ENCODE results near the gene PODXL2.
"Not testable (repeated sequence)": the region's sequence is repeated elsewhere in the genome, so short reads cannot be mapped to it uniquely, and the experiment has no call there.

PODXL2 gene

DNA sequence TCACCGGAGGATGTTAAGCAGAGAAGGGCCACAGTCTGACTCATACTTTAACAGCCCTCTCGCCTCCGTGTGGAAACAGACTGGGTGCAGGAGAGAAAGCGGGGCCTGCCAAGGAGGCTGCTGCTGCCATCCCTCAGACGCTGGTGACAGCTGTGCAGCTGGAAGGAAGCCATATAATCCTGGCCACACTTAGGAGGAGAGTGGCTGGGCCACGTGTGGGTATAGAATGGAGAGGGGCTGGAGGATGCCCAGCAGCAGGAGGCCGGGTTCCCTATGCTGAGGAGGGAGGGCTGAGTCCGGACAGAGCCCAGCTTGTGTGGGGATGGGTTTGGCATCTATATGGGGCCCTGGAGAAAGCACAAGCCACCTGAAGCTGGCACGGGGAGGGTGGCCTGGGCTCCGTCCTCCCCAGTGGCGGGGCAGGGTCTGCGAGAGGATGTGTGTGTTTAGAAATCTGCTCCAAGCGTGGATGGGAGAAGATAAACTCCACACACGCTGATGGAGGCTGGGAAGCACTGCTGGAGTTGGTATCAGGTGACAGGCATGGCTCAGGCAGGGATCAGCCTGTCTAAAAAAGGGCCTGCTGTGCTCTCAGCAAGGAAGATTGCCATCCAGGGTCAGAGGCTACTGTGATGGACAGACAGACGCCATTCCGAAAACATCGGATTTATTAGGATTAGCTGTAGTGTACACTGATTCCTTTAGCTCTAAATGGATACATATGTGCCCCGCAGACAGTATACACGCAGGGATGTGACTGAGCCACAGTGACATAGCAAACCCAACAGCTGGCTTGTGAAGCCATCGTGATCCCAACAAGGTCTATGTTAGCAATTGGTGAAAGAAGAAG, 59.7 kb downstream of the PODXL2 start:
- DNase-seq (ENCODE audit: low read depth, low spot score) = peak; percentile 53

DNA sequence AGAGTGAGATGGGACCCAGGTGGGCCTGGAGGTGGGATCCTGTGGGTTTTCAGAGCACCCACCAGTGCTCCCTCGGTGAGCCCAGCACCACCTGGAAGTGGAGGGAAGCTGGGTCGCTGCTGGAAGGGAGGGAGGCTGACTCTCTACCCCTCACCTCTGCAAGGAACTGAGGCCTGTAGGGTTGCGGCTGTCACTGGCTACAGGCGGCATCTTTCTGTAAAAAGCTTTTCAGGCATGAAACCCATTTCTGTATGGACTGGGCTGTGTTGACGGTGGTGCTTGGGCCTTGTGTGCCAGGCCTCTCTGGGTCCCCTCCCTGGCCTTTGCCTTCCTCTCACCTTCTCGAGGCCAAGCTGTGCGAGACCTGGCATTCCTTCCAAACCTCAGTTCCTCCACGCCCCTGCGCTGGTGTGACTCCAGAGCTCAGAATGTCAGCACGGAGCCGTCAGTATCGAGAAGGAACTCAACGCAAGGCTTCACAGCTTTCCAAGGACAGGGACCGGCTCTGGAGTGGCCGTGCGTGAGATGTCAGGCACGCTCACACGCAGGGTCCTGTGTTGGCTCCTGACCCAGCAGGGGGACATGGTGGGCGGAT, 60.4 kb downstream of the PODXL2 start:
- no peak for DNase-seq (ENCODE audit: low read depth, low spot score)

DNA sequence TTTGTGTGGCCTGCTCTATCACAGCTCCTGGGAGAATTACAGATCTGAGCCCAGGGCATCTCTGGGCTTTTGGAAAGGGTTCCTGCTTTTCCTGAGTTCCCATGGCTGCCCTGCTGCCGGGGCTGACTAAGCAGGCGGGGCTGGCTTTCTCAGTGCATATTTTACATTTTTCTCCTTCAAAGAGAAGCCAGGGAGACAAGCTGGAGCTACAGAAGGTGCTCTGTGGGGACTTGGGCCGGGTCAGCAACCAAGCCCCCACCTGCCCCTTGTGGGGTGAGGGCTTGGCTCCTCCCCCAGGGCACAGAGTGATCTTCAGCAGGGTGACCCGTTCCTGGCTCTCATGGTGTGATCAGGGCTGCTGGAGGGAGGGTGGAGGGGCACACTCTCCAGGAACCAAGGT, 61.1 kb downstream of the PODXL2 start:
- DNase-seq (ENCODE audit: low read depth, low spot score) = peak; percentile 91

DNA sequence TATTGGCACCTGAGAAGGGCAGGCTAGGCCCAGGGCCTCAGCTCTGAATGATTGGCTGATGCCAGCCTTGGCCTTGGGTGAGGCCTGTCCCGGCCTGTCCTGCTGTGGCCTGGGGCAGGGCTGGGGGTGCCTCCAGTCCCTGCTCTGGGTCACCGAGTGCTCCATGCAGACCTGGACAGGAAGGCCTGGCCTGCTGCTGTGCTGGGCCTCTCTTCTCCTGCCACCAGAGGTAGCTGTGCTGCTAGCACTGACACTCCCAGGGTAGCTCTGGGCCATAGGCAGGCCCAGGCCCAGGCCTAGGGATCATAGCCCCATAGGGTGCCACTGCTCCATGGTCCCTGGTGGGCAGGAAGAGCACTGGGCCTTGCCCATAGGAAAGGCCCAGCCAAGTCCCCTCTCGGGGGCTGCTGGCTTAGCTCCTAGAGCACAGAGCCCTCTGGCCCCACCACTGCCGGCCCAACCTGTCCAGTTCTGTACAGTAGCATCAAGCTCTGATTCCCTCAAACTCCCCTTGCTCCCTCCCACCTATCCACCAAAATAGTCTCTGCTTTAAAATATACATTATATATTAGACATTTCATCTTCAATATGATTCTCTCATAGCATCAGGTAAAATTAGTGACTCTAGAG, 62.0 kb downstream of the PODXL2 start:
- DNase-seq (ENCODE audit: low read depth, low spot score) = peak; percentile 80

DNA sequence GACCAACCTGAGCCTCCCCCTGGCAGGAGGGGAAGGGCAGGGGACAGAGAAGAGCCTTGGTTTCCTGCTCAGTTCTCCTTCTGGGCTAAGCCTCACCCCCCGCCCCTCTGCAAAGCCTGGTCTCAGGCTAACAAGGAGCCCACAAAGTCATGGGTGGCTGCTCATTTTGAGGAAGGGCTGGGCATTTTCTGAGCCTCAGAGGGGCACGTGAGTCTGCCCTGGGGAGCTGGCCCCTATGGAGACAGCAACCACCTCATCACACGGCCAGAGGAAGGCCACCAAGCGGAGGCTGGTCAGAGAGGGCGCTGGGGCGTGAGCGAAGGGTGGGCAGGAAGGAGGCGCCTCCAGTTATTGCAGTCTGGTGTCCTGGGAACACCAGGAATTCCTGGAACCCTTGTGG, 62.5 kb downstream of the PODXL2 start:
- no peak for DNase-seq (ENCODE audit: low read depth, low spot score)

DNA sequence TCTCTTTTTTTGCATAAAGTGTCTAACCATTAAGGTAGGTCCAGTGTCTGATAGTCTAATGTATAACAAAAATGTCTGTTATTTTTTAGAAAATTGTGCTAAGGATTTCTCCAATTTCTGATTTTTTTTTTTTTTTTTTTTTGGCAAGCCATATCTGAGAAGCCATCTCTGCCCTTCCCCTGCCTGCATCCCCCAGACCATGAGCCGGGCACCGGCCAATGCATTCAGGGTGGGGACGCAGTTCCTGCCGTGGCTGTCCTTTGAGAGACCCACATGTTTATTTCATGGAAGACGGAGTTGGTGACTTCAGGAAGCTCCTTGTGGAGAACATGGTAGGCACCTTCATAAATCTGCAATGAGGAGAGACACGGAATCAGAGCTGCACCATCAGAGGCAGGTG, 63.0 kb downstream of the PODXL2 start:
- DNase-seq (ENCODE audit: low read depth, low spot score) = no peak

DNA sequence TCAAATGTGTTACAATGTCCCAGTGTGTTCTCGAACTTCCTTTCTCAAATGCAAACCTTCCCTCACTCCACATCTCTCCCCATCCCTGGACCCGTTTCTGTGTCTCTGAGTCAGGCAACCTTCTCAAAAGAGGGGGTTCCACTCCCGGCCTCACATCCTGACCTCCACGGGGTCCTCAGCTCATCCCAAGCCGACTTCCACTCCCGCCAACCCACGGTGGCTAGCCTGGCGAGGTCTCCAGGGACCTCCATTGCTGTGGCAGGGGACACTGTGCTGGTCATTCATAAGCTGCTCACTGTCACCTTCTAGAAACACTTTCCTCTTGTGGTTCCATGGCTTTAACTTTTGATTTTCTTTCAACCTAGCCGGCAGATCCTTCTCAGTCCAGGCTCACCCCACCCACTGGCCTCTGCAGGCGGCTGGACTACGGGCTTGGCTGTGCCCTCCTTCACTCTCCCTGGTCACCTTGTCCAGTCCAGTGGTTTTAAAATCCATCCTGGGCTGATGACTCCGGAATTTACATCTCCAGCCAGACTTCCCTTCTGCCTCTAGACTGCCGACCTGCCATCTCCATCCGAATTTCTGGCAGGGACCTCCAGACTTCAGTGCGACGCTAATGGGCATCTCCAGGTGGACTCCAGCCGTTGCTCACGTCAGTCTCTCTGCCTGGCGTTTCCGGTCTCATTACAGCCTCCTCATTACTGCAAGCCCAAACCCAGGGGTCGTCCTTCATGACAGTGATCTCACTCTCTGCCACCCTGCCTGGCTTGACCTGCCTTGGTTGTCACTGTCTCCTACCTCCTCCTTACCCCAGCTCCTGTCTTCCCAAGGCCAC, 63.7 kb downstream of the PODXL2 start:
- no peak for DNase-seq (ENCODE audit: low read depth, low spot score)

DNA sequence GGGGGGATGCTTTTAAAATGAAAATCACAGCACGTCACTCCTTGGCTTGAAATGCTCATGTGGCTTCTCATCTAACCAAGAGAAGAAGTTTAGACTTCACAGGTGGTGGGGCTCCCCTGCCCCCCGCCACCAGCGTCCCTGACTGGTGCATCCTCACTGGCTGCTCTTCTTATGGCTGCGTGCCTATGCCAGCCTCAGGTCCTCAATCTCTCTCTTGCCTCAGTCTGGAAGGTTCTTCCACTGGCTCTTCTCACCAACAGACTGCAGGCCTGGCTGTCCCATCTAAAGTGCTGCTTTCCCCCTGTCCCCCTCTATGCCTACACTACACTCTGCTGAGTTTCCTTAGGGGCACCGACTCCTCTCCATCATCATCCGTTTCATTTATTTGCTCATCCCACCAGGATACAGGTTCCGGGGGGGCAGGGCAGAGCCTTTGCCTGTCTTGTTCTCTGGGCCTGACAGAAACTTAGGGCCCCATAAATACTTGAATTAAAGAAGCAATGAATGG, 64.4 kb downstream of the PODXL2 start:
- DNase-seq (ENCODE audit: low read depth, low spot score) = no peak

DNA sequence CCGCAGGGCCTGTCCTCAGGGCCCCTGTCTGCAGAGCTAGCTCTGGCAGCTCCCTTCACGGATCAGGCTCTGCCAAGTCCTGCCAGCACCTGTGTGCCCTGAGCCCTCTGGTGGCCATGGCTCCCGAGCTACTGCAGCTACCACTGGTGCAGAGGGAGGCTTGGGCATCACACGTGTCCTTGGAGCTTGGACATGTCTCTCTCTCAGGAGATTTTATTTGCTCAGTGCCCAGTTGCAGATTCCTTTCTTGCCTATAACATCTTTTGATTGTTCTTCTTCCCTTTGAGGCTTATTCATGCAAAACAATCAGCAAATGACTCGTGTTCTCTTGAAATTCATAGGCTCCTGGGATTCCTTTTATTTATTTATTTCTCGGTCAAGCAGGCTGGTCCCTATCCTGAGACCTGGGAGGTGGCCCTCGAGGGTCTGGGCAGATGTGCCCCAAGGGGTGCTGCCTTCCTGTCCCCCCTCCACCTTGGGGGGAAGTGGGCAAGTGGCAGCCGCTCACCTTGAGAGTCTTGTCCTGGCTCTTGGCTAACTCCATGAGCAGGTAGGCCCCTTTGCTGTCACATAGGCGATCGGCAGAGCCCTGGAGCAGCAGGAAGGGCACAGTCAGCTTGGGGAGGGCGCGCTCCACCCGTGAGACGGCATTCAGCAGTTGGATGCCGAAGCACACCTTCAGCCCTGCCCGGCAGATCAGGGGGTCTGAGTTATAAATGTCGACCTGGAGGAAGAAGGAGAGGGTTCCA, 65.7 kb downstream of the PODXL2 start:
- peak; percentile 75 for DNase-seq (ENCODE audit: low read depth, low spot score)

DNA sequence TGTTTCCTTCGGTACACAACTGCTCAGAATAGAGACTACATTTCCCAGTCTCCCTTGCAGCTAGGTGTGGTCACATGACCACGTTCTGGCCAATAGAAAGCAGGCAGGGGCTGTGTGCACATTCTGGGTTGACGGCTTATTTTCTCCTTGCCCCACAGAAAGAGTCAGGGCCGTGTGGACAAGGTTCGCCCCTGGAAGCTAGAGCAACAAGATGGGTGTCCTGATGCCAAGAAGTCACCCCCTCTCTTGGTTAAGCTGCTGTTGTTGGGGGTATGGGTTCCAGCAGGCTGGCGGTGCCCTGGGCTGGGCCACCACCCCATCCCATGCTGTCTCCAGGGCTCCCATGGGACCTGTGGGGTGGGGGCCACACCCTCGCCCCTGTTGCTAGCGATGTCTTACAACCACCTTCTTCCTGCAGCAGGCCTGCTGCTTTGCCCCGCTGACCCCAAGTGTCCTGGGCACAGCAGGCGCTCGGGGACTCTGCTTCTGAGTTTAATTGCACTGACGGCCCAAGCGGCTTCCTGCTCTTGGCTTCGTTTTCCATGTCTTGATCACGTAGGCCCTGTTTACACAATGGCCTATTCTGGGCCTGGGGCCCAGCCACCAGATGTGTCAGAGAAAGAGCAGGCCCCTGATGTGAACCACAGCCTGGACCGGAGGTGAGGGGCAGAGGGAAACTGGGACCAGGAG, 68.7 kb downstream of the PODXL2 start:
- DNase-seq (ENCODE audit: low read depth, low spot score) = peak; percentile 84

DNA sequence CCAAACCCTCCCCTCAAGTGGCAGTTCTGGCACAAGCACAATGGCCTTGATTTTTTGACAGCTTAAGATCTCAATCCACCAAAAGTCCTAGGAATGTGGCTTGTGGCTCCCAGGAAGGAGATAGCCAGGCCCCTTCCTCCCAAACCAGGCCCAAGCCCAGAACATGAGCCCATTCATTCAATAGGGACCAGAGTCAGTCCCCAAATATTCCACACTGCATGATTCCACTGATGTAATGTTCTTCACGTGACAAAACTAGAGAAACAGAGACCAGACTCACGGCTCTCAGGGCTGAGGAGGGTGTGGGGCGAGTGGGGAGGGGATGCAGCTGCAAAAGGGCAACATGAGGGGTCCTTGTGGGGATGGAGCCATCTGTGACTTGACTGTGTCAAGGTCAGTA, 69.3 kb downstream of the PODXL2 start:
- no peak for DNase-seq (ENCODE audit: low read depth, low spot score)

DNA sequence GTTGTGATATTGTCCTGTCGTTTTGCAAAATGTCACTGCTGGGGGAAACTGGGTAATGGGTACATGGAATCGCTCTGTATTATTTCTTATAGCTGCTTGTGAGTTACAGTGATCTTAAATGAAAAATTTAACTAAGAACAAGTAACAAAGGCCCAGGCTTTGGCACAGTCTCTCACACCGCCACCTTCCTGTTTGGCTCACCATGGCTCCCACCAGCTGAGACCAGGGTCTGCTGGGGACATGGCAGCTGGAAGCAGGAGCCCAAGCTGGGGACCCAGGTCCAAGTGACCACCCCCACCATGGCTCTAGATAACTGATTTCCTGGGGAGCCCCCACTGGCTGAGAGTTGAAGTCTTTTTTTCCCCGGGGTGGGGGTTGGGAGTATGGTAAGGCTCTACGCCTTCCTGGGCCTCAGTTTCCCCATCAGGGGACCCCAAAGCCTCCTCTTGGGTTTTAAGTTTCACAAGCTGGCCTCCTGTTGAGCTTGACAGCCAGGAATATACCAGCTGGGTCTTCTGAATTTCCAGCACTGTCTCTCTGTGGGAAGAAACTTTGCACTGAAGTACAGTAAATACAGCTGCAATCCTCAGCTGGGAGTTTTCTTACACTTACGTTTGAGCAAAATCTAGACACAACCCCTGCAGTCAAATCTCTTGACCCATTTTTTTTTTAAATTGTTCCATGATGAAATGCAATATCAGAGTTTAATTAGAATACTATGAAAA, 69.9 kb downstream of the PODXL2 start:
- DNase-seq (ENCODE audit: low read depth, low spot score) = no peak

DNA sequence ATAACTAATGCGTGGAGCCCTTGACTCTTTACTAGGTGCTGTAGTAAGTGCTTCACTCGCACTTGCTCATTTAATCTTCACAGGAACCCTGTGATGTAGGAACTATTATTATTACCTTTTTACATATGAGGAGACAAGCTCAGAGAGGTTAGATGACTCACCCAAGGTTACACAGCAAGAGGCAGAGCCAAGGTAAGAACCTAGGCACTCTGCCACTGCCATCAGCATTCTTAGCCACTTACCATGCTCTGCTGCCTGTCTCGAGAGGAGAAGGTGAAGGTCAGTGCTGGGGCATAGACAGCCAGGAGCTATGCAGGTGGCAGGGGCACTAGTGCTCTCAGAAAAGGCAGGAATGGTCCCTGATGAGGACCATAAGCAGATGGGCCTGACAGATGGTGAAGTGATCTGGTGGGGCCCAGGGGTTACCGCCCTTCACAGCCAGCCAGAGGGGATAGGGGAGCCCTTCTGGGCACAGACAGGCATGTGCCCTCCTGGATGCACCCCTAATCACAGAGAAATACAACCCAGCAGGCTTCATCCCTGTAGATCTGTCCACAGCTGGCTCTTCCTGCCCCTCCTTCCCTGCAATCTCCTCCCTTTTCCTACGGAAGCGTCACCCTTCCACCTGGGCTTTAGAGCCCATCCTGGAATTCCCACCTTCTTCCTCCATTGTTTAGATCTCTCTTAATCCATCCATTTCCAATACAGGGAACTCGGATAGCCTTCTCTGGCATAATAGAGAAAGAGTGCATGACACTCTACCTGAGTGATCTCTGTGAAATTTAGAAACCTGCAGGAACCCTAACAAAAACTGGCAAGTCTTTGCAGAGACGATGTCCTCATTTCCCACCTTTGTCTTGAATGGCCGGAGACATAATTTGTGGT, 70.7 kb downstream of the PODXL2 start:
- no peak for DNase-seq (ENCODE audit: low read depth, low spot score)

DNA sequence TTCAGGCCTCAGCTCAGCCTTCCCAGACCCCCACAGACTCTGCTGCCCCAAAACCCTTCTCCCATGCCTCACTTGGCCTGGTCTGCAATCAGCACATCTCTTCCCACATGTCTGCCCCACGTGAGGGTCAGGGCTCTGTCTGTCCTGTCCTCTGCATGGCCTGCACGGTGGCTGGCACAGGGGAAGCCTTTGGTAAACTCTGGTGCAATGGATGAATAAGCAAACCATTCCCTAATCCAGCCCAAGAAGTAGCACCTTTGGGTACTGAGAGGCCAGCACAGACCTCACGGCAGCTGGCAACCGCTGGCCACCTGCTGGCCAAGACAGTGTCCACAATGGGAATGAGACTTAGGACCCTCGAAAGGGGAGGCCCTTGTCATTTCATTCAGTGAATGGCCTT, 71.4 kb downstream of the PODXL2 start:
- no peak for DNase-seq (ENCODE audit: low read depth, low spot score)

DNA sequence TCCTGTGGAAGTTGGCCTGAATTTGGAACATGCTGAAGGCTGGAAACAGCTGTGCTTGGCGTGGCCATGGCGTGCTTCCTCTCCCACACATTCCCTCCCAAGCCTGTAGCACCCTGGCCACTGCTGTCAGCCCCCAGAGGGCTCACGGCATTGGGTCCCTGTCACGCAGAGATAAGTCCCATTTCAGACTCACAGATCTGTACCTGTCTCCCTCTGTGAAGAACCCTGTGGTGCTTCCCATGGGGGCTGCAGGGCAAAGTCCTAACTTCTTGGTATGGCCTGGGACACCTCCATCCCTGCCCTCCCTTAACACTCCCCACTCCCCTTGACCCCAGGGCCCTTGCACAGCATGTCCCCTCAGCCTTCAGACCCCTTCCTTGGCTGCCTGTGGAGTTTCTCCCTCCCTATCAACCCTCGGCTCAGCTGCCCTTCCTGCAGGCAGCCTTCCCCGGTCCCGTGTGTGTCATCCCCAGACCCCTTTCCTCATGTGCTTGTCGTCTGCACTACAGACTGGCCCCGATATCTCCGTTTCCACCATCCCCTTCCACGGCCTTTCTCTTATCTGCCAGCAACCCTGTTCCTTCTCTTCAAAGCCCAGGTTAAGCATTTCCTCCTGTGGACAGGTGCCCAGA, 72.4 kb downstream of the PODXL2 start:
- no peak for DNase-seq (ENCODE audit: low read depth, low spot score)

DNA sequence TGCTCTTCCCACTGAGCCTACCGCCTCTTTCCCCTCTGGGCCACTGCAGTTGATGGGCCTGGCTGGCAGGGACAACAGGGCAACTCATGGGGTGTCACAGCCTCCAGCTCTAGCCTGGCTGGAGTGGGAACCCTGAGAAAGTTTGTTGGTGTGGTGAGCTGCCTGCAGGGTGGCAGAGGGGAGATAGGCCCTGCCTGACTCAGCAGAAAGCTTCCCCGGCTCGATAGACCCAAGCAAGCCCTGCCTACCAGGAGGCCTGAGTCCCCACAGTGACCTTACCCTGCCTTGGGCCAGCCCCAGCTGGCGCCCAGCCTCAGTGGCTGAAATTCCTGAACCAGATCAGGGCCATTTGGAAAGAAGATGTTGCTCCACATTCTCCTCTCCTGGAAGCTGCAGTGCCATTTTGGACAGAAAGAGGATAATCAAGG, 73.2 kb downstream of the PODXL2 start:
- DNase-seq (ENCODE audit: low read depth, low spot score) = no peak

DNA sequence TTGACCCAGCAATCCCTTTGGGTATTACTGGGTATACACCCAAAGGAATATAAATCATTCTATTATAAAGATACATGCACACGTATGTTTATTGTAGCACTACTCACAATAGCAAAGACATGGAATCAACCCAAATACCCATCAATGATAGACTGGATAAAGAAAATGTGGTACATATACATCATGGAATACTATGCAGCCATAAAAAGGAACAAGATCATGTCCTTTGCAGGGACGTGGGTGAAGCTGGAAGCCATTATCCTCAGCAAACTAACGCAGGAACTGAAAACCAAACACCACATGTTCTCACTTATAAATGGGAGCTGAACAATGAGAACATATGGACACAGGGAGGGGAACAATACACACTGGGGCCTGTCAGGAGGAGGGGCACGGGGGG, 75.9 kb downstream of the PODXL2 start:
- not testable (repeated sequence) for DNase-seq (ENCODE audit: low read depth, low spot score)

DNA sequence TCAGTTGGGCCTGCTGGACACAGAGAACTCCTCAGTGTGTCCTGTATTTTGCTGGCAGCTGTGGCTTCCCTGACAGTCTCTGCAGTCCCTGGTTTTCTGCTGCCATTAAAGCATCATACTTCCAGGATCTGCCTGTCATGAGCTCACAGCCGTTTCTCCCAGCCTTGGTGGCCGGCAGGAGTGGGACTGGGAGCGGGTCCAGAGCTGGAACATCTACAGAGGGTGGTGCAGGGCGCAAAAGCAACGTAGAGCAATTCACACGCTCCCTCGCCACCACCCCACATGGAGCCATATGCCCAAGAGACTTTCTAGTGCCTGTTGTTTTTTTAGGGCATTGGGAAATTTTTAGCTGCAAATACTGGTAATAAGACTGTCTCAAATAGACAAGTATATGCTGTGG, 77.3 kb downstream of the PODXL2 start:
- DNase-seq (ENCODE audit: low read depth, low spot score) = no peak

Measured in astrocyte of the hippocampus (primary cell).